Measurements from ENCODE around the gene STAM.
A peak's percentile ranks its signal among the peaks of the same experiment; 100 is the strongest.
"Not testable (repeated sequence)": the region's sequence is repeated elsewhere in the genome, so short reads cannot be mapped to it uniquely, and the experiment has no call there.

The STAM gene

GRCh38 chr10:17643755-17644484 is at the start of gene STAM:
STAM (plus strand) TSS chr10:17644151; CDS start chr10:17644340, 189 bp downstream.
- peak; percentile 93 for DNase-seq (ENCODE audit: low spot score)

GRCh38 chr10:17597386-17597785 is 46.6 kb upstream of the STAM start:
- no peak for DNase-seq (ENCODE audit: low spot score)

GRCh38 chr10:17599089-17599488 is 44.9 kb upstream of the STAM start:
- DNase-seq (ENCODE audit: low spot score): no peak

GRCh38 chr10:17605936-17606335 is 38.0 kb upstream of the STAM start:
- no peak for DNase-seq (ENCODE audit: low spot score)

- no peak for DNase-seq (ENCODE audit: low spot score)
Observed at GRCh38 chr10:17606547-17607040, 37.4 kb upstream of the STAM start.

GRCh38 chr10:17607060-17607459 is 36.9 kb upstream of the STAM start:
- DNase-seq (ENCODE audit: low spot score): no peak

- peak; percentile 66 for DNase-seq (ENCODE audit: low spot score)
Observed at GRCh38 chr10:17607603-17608332, 36.2 kb upstream of the STAM start.

- DNase-seq (ENCODE audit: low spot score): no peak
Observed at GRCh38 chr10:17609523-17610079, 34.4 kb upstream of the STAM start.

- no peak for DNase-seq (ENCODE audit: low spot score)
Observed at GRCh38 chr10:17616403-17617030, 27.4 kb upstream of the STAM start.

- peak; percentile 51 for DNase-seq (ENCODE audit: low spot score)
Observed at GRCh38 chr10:17617031-17617911, 26.7 kb upstream of the STAM start, which contains the start of gene HACD1. HACD1 (minus strand) TSS chr10:17617374; CDS start chr10:17617339, 35 bp downstream.

GRCh38 chr10:17622061-17622460 is 21.9 kb upstream of the STAM start:
- no peak for DNase-seq (ENCODE audit: low spot score)

- no peak for DNase-seq (ENCODE audit: low spot score)
Observed at GRCh38 chr10:17624996-17625395, 19.0 kb upstream of the STAM start.

GRCh38 chr10:17626656-17627055 is 17.3 kb upstream of the STAM start:
- no peak for DNase-seq (ENCODE audit: low spot score)

- DNase-seq (ENCODE audit: low spot score): not testable (repeated sequence)
Observed at GRCh38 chr10:17632590-17632989, 11.4 kb upstream of the STAM start.

- DNase-seq (ENCODE audit: low spot score): no peak
Observed at GRCh38 chr10:17633353-17633752, 10.6 kb upstream of the STAM start.

GRCh38 chr10:17637869-17638268 is 6.1 kb upstream of the STAM start:
- DNase-seq (ENCODE audit: low spot score): no peak

GRCh38 chr10:17640331-17640816 is 3.6 kb upstream of the STAM start:
- DNase-seq (ENCODE audit: low spot score): no peak

GRCh38 chr10:17643339-17643754 is 604 bp upstream of the STAM start:
- DNase-seq (ENCODE audit: low spot score): no peak

- DNase-seq (ENCODE audit: low spot score): no peak
Observed at GRCh38 chr10:17644485-17644943, 563 bp downstream of the STAM start.

GRCh38 chr10:17645621-17646345 is 1.8 kb downstream of the STAM start:
- peak; percentile 81 for DNase-seq (ENCODE audit: low spot score)
